ENCODE results near the gene PSME3IP1. TPM values are rescaled to one million over a fixed set of nuclear protein-coding genes. Genes with fewer than 3 reads are reported as not detected.

The PSME3IP1 gene
- total RNA-seq, 1 donor from 2014 or later, result 56.3 TPM

DNA sequence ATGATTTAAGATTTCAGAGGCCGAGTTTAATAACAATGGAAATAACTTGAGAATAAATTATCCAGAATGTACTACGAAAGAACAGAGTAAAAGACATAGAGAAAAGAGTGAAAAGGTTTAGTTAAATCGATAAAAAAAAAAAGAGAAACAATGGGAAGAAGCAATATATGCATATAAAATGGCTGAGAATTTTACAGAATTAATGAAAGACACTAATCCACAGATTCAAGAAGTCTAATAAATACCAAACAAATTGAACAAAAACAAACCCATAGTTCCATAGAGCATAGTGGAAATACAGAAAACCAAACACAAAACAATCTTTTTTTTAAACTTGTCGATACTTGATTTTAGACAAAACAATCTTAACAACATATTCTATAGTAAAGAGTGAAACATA lies 1.7 kb downstream of the PSME3IP1 start:
- Histone ChIP-seq H3K4me1 (peaks cover 55% of the 10 kb centered on the region), H3K36me3 (no peaks in the 10 kb centered on the region), H3K9me3 (replicated peaks) (no peaks in the 10 kb centered on the region), H3K4me3 (no peak overlapping the region), H3K27me3 (ENCODE audit: low read depth) (no peaks in the 10 kb centered on the region), H3K27ac (replicated peaks) (no peak overlapping the region)
- intact Hi-C loops (cut with micrococcal nuclease), result no loop called here
- TF ChIP-seq, protein P1, sequence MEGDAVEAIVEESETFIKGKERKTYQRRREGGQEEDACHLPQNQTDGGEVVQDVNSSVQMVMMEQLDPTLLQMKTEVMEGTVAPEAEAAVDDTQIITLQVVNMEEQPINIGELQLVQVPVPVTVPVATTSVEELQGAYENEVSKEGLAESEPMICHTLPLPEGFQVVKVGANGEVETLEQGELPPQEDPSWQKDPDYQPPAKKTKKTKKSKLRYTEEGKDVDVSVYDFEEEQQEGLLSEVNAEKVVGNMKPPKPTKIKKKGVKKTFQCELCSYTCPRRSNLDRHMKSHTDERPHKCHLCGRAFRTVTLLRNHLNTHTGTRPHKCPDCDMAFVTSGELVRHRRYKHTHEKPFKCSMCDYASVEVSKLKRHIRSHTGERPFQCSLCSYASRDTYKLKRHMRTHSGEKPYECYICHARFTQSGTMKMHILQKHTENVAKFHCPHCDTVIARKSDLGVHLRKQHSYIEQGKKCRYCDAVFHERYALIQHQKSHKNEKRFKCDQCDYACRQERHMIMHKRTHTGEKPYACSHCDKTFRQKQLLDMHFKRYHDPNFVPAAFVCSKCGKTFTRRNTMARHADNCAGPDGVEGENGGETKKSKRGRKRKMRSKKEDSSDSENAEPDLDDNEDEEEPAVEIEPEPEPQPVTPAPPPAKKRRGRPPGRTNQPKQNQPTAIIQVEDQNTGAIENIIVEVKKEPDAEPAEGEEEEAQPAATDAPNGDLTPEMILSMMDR (IDR thresholded peaks at IDR 0.05; ENCODE audit: borderline replicate concordance), result no peak
- DNase-seq, result no peak

DNA sequence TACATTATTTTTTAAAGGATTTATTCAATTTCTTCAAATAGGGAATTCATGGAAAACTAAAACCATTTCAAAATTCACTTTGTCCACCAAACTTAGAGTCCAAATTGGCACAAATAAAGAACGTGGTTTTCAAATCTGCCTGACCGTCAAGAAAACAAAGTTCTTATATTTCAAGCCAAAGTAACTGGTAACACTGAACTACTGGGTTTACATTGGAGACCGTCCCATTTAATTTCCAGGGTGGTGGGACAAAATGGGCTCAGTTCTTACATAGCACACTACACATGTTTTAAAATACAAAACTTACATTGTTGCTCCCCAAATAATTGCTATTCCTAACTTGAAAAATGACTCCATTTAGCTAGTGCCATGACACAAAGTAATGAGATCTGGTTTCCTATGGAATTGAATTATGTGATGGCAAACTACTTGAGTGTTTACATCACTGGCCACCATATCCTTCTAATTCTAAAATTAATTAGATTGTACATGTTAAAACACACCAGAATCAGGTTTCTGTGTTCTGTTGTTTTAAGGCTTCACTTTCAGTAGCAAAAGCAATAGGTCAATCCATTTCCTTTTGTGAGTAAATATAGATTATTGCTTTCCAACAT lies 6.5 kb downstream of the PSME3IP1 start:
- Histone ChIP-seq H3K27me3 (ENCODE audit: low read depth) (no peaks in the 10 kb centered on the region), H3K9me3 (replicated peaks) (no peaks in the 10 kb centered on the region), H3K4me3 (no peak overlapping the region), H3K27ac (replicated peaks) (no peak overlapping the region), H3K4me1 (peaks cover 30% of the 10 kb centered on the region), H3K36me3 (no peaks in the 10 kb centered on the region)
- intact Hi-C loops (cut with micrococcal nuclease), result no loop called here
- TF ChIP-seq, protein P1 (IDR thresholded peaks at IDR 0.05; ENCODE audit: borderline replicate concordance), result no peak
- no peak for DNase-seq

DNA sequence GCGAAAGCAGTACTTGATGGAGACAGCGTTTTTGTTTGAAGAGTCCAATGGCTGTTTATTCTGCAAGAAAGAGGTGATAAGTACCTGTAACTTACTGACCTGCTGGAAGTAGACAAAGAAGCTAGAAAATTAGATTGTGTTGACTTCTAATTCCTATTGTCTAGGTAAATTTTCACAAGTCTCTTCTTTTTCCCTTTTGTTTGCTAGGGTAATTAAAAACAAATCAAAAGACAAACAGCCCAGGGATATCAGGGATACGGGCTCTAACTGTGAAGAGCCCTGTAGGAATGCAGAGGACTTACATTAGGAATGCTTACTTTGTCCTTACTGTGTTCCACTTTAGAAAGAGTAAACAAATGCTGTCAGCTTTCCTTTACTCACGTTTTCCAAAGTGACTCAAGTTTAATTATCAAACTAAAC lies 7.0 kb downstream of the PSME3IP1 start:
- no peak for DNase-seq
- Histone ChIP-seq H3K27ac (replicated peaks) (peak overlapping the region; percentile 7), H3K27me3 (ENCODE audit: low read depth) (no peaks in the 10 kb centered on the region), H3K9me3 (replicated peaks) (no peaks in the 10 kb centered on the region), H3K4me3 (no peak overlapping the region), H3K36me3 (no peaks in the 10 kb centered on the region), H3K4me1 (peaks cover 24% of the 10 kb centered on the region)
- TF ChIP-seq, protein P1 (IDR thresholded peaks at IDR 0.05; ENCODE audit: borderline replicate concordance), result no peak
- intact Hi-C loops (cut with micrococcal nuclease), result no loop called here

DNA sequence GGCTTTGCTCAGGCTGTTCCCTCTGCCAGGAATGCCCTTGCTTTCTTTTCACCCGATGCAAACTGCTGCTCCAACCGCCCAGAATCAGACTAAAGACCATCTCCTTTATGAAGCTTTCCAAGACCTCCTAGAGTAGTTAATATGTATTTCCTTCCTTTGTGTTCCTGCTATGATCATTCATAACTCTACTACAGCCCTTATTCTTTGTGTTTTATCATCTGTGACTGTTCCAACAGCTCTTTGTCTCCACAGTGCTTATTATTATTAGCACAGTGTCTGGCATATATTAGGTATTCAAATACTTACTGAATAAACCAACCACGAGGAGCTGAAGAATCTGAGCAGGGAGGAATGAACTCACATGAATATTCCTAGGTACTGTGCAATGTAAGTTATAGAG lies 7.6 kb downstream of the PSME3IP1 start:
- intact Hi-C loops (cut with micrococcal nuclease), result no loop called here
- H3K9me3 ChIP-seq (replicated peaks), result no peaks in the 10 kb centered on the region
- DNase-seq, result no peak
- H3K4me3 ChIP-seq, result no peak overlapping the region
- peaks cover 5% of the 10 kb centered on the region for H3K36me3 ChIP-seq
- TF ChIP-seq, protein P1 (IDR thresholded peaks at IDR 0.05; ENCODE audit: borderline replicate concordance), result no peak
- peak overlapping the region; percentile 7 for H3K27ac ChIP-seq (replicated peaks)
- H3K4me1 ChIP-seq, result peaks cover 18% of the 10 kb centered on the region
- H3K27me3 ChIP-seq (ENCODE audit: low read depth), result no peaks in the 10 kb centered on the region

DNA sequence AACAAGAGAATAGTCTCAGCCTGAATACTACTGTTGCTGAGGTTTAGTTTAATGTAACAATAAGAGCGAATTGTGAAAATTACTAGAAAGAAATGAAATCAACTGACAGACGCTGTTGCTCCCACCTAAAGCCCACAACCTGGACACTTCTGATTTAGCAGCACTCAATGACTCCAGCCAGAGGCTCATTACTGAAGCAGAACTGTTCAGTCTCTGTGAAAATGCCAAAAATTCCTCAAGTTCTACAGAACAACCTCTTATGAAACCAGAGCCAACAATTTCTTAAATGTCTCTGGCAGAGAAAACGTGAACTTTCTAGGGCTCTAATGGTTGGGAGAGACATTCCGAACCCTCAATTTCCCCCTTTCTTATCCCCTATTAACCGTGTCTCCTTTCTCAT lies 9.9 kb downstream of the PSME3IP1 start:
- intact Hi-C loops (cut with micrococcal nuclease), result no loop called here
- Histone ChIP-seq H3K27ac (replicated peaks) (no peak overlapping the region), H3K4me3 (no peak overlapping the region), H3K4me1 (peaks cover 18% of the 10 kb centered on the region), H3K36me3 (peaks cover 28% of the 10 kb centered on the region), H3K27me3 (ENCODE audit: low read depth) (no peaks in the 10 kb centered on the region), H3K9me3 (replicated peaks) (no peaks in the 10 kb centered on the region)
- no peak for DNase-seq
- TF ChIP-seq, protein P1 (IDR thresholded peaks at IDR 0.05; ENCODE audit: borderline replicate concordance), result no peak
